DMS79 treated with DMSO at 0.1 percent for 48 hours (cell line): ENCODE data around the gene PCDHB11.
"Not testable (repeated sequence)": the region's sequence is repeated elsewhere in the genome, so short reads cannot be mapped to it uniquely, and the experiment has no call there.

Experiments used
- DNase-seq: peaks from one replicate; lab custom pipeline; 2025; lab: John Stamatoyannopoulos, UW

Gene PCDHB11

GRCh38 chr5:141241496-141241895, 42.1 kb downstream of the PCDHB11 start:
- no peak for DNase-seq

GRCh38 chr5:141245250-141245717, 45.9 kb downstream of the PCDHB11 start, which contains the start of gene PCDHB15:
PCDHB15 (plus strand) TSS chr5:141245395; CDS start chr5:141245579, 184 bp downstream.
- DNase-seq = no peak

- DNase-seq = not testable (repeated sequence)
Measured at GRCh38 chr5:141246971-141247370, 47.5 kb downstream of the PCDHB11 start.

- not testable (repeated sequence) for DNase-seq
Measured at GRCh38 chr5:141247434-141247833, 48.0 kb downstream of the PCDHB11 start.

- DNase-seq = no peak
Measured at GRCh38 chr5:141250576-141250975, 51.1 kb downstream of the PCDHB11 start.
